Epithelial cell of proximal tubule (primary cell): ENCODE data around the gene ACAN. TPM values are rescaled to one million over a fixed set of nuclear protein-coding genes. Genes with fewer than 3 reads are reported as not detected.

Experiments
- DNase-seq: peaks from one replicate; pipeline ENCODE4 v3.0.0-alpha.2; 2011; ENCODE audit warnings: low read depth
- H3K4me3 ChIP-seq: 2 replicates; pipeline ENCODE4 v1.5.1; 2011; ENCODE audit warnings: low read depth, mild to moderate bottlenecking, low read length
- total RNA-seq: library from RNA; depleted of rRNA; stranded (reverse); fragments of >200 nt; gene quantifications from 2 replicates; pipeline ENCODE4 v1.2.3, GENCODE V29; 2015
- TF ChIP-seq, protein P1 (sequence below): conservative IDR thresholded peaks from 2 replicates; pipeline ENCODE4 v1.5.1; 2012; ENCODE audit warnings: low read depth, mild to moderate bottlenecking, low read length

Gene ACAN
- total RNA-seq, 1 donor from 2014 or later = not detected

DNA sequence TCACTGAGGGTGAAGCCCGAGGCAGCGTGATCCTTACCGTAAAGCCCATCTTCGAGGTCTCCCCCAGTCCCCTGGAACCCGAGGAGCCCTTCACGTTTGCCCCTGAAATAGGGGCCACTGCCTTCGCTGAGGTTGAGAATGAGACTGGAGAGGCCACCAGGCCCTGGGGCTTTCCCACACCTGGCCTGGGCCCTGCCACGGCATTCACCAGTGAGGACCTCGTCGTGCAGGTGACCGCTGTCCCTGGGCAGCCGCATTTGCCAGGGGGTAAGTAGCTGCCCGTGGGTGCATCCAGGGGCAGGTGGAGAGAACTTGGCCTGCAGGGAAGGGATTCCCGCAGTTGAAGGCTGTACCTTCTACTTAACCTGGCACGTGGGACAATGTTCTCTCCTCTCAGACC lies 42.4 kb downstream of the ACAN start:
- TF ChIP-seq, protein P1, sequence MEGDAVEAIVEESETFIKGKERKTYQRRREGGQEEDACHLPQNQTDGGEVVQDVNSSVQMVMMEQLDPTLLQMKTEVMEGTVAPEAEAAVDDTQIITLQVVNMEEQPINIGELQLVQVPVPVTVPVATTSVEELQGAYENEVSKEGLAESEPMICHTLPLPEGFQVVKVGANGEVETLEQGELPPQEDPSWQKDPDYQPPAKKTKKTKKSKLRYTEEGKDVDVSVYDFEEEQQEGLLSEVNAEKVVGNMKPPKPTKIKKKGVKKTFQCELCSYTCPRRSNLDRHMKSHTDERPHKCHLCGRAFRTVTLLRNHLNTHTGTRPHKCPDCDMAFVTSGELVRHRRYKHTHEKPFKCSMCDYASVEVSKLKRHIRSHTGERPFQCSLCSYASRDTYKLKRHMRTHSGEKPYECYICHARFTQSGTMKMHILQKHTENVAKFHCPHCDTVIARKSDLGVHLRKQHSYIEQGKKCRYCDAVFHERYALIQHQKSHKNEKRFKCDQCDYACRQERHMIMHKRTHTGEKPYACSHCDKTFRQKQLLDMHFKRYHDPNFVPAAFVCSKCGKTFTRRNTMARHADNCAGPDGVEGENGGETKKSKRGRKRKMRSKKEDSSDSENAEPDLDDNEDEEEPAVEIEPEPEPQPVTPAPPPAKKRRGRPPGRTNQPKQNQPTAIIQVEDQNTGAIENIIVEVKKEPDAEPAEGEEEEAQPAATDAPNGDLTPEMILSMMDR = no peak
- DNase-seq = no peak
- H3K4me3 ChIP-seq = no peak overlapping the region

DNA sequence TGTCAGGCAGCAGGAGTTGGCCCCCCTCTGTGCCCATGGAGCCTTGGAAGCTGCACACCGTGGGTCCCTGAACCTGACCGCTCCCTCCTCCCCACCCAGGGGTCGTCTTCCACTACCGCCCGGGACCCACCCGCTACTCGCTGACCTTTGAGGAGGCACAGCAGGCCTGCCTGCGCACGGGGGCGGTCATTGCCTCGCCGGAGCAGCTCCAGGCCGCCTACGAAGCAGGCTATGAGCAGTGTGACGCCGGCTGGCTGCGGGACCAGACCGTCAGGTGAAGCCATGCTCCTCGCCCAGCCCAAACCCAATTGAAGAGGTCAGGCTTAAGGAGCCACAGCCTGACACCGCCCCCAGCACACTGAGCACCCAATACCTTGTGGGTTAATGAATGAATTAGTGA lies 43.9 kb downstream of the ACAN start:
- no peak for DNase-seq
- TF ChIP-seq, protein P1 = no peak
- H3K4me3 ChIP-seq = no peak overlapping the region

DNA sequence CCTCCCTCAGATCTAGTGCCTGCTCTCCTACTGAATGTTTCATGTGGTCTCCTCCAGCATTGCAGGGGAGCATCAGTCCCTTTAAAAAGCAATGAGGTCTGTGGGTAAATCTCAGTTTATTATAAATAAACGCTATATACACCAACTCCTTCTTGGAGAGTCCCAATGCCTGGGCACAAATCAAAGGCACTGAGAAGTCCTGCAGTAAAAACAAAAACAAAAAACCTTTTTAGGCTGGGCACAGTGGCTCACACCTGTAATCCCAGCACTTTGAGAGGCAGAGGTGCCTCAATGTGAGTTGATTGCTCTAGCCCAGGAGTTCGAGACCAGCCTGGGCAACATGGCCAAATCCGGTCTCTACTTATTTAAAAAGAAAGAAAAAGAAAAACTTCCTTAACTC lies 45.0 kb downstream of the ACAN start:
- no peak overlapping the region for H3K4me3 ChIP-seq
- DNase-seq = no peak
- TF ChIP-seq, protein P1 = no peak

DNA sequence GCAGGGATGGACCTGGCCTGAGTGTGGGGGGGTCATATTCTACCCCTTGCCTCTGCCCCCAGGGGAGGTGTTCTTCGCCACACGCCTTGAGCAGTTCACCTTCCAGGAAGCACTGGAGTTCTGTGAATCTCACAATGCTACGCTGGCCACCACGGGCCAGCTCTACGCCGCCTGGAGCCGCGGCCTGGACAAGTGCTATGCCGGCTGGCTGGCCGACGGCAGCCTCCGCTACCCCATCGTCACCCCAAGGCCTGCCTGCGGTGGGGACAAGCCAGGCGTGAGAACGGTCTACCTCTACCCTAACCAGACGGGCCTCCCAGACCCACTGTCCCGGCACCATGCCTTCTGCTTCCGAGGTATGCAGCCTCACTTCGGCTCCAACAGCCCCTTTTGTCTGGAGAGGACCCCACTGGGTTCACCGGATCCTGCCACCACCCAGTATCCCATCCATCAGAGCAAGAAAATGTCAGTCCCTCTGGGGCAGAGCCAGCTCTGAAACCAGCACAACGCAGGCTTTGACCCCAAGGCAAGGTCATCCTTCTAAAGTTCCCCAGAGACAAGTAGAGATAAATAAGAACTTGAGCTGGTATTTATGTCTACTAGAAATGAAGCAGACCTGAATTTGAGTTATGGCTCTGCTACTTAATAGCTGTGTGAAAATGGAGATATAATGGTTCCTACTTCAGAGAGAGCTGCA lies 46.3 kb downstream of the ACAN start:
- DNase-seq = no peak
- H3K4me3 ChIP-seq = no peak overlapping the region
- TF ChIP-seq, protein P1 = no peak

DNA sequence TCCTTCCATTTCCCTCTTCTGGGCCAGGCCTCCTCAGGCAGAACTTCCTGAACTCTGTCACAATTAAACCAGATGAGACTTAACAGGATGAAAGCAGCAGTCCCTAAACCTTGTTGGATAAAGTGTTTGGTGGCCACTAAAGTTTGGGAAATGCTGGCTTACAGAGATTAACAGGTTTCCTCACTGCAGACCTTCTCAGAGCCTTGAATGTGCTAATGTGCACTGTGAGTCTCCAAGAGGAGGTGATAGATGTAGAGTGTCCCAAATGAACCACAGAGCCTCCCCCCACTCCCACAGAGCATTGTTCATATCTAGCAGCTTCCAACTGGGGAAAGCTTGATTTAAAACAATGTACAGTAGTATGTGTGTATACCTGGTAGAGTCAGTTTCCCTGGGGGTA lies 49.2 kb downstream of the ACAN start:
- TF ChIP-seq, protein P1 = no peak
- DNase-seq = no peak

DNA sequence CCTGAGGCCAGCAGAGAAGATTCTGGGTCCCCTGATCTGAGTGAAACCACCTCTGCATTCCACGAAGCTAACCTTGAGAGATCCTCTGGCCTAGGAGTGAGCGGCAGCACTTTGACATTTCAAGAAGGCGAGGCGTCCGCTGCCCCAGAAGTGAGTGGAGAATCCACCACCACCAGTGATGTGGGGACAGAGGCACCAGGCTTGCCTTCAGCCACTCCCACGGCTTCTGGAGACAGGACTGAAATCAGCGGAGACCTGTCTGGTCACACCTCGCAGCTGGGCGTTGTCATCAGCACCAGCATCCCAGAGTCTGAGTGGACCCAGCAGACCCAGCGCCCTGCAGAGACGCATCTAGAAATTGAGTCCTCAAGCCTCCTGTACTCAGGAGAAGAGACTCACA lies 55.7 kb downstream of the ACAN start:
- no peak for DNase-seq
- no peak overlapping the region for H3K4me3 ChIP-seq
- TF ChIP-seq, protein P1 = no peak

More for the DNA sequence above, 49.2 kb downstream of the ACAN start:
- no peak overlapping the region for H3K4me3 ChIP-seq

DNA sequence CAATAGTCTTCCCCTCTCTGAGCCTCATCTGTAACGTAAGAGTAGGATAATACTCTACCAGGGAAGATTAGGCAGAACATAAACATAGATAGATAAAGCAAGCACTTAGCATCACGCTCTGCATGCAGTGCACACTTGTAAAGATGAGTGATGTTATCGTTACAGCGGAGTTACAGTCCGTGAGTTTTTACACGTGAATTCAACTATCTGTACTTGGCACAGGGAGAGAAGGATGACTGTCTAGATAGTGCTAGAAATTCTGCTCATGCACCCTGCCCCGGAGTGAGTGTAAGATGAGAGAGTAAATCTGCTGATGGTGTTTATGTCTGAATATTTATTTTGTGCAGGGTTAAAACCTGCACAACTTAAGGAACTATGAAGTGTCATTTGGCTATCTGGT lies 56.3 kb downstream of the ACAN start:
- H3K4me3 ChIP-seq = no peak overlapping the region
- DNase-seq = no peak
- TF ChIP-seq, protein P1 = no peak
